Measurements from ENCODE around the gene GRM8.

The GRM8 gene

DNA sequence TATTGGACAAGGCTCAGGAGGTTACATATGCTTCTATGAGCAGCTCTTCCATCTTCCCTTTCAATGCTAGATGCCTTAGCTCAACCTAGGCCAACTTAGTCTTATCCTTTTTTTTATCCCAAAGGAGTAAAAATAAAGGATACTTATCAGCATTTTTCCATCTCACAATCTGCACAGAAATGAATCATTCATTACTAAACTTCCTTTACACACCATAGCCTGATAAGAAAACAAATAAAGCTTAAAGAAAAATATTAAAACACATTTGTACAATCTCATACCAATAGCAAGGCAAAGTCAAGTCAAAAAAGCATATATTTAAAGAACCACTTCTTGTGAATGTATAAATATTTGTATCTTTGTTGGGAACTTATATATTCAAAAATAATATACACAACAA lies 407.4 kb downstream of the GRM8 start:
- no peak for TF ChIP-seq POLR2AphosphoS5 (IDR thresholded peaks at IDR 0.05; ENCODE audit: low read depth, low read length)
- TF ChIP-seq FOXP2 (optimal IDR thresholded peaks at IDR 0.05; ENCODE audit: borderline replicate concordance, extremely low read depth, extremely low read length, insufficient read depth): no peak

DNA sequence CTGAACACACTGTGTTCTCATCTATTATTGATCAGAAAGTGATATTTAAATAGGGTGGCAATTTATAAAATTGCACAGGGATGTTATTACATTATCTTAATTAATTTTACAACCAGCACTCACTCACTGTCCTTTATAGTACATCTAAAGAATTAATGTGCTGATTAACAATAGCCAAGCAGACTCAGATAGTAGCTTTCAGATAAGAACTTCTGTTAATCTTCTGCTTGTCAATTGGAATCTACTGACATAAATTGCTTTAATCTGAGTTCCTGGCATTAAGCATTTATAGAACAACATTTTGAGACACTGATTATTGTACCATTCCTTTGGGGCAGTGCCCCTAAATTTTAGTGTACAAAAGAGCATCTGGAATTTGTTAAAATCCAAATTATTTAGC lies 408.9 kb downstream of the GRM8 start:
- TF ChIP-seq, protein P1, sequence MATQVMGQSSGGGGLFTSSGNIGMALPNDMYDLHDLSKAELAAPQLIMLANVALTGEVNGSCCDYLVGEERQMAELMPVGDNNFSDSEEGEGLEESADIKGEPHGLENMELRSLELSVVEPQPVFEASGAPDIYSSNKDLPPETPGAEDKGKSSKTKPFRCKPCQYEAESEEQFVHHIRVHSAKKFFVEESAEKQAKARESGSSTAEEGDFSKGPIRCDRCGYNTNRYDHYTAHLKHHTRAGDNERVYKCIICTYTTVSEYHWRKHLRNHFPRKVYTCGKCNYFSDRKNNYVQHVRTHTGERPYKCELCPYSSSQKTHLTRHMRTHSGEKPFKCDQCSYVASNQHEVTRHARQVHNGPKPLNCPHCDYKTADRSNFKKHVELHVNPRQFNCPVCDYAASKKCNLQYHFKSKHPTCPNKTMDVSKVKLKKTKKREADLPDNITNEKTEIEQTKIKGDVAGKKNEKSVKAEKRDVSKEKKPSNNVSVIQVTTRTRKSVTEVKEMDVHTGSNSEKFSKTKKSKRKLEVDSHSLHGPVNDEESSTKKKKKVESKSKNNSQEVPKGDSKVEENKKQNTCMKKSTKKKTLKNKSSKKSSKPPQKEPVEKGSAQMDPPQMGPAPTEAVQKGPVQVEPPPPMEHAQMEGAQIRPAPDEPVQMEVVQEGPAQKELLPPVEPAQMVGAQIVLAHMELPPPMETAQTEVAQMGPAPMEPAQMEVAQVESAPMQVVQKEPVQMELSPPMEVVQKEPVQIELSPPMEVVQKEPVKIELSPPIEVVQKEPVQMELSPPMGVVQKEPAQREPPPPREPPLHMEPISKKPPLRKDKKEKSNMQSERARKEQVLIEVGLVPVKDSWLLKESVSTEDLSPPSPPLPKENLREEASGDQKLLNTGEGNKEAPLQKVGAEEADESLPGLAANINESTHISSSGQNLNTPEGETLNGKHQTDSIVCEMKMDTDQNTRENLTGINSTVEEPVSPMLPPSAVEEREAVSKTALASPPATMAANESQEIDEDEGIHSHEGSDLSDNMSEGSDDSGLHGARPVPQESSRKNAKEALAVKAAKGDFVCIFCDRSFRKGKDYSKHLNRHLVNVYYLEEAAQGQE (IDR thresholded peaks at IDR 0.05; ENCODE audit: insufficient read depth in 1 of 2, low read depth in 2 of 2, low read length in 2 of 2): no peak
- TF ChIP-seq FOXP2 (optimal IDR thresholded peaks at IDR 0.05; ENCODE audit: borderline replicate concordance, extremely low read depth, extremely low read length, insufficient read depth): no peak
- no peak for TF ChIP-seq POLR2AphosphoS5 (IDR thresholded peaks at IDR 0.05; ENCODE audit: low read depth, low read length)
- TF ChIP-seq SIN3A (IDR thresholded peaks at IDR 0.05; ENCODE audit: borderline replicate concordance, insufficient read depth, low read length): no peak
- no peak for TF ChIP-seq TAF1 (IDR thresholded peaks at IDR 0.05; ENCODE audit: borderline replicate concordance, insufficient read depth, low read length)

DNA sequence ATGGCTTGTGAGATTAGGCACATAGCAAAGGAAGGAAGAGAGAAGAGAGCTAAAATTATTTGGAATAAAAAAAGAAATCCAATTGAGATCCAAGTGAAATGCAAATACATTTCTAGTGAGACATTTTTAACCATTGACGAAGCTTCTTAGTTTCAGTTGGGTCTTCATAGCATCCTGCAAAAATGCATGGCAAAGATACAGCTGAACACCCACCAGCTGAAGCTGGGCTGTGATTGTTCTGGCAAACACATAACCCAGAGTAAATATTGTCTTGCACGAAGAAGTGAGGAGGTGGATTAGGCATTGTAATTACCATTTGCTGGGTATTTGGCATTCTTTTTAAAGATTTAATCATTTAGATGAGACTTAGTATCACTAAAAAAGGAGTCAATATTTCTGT lies 409.4 kb downstream of the GRM8 start:
- TF ChIP-seq TAF1 (IDR thresholded peaks at IDR 0.05; ENCODE audit: borderline replicate concordance, insufficient read depth, low read length): no peak
- TF ChIP-seq FOXP2 (optimal IDR thresholded peaks at IDR 0.05; ENCODE audit: borderline replicate concordance, extremely low read depth, extremely low read length, insufficient read depth): no peak
- TF ChIP-seq POLR2AphosphoS5 (IDR thresholded peaks at IDR 0.05; ENCODE audit: low read depth, low read length): no peak
- TF ChIP-seq SIN3A (IDR thresholded peaks at IDR 0.05; ENCODE audit: borderline replicate concordance, insufficient read depth, low read length): no peak
- TF ChIP-seq, protein P1 (IDR thresholded peaks at IDR 0.05; ENCODE audit: insufficient read depth in 1 of 2, low read depth in 2 of 2, low read length in 2 of 2): no peak

DNA sequence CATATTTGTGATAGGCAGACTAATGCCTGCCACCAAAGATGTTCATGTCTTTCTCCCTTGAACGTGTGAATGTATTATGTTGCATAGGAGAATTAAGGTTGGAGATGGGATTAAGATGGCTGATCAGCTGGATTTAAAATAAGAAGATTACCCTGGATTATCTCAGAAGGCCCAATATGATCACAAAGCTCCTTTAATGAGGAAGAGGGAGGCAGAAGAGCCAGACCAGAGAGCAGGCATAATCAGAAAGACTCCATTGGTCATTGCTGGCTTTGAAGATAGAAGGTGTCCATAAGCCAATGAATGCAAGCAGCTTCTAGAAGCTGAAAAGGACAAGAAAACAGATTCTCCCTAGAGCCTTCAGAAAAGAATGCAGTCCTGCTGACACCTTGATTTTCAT lies 410.3 kb downstream of the GRM8 start:
- TF ChIP-seq, protein P1 (IDR thresholded peaks at IDR 0.05; ENCODE audit: insufficient read depth in 1 of 2, low read depth in 2 of 2, low read length in 2 of 2): no peak
- TF ChIP-seq FOXP2 (optimal IDR thresholded peaks at IDR 0.05; ENCODE audit: borderline replicate concordance, extremely low read depth, extremely low read length, insufficient read depth): no peak
- no peak for TF ChIP-seq TAF1 (IDR thresholded peaks at IDR 0.05; ENCODE audit: borderline replicate concordance, insufficient read depth, low read length)
- TF ChIP-seq SIN3A (IDR thresholded peaks at IDR 0.05; ENCODE audit: borderline replicate concordance, insufficient read depth, low read length): no peak
- no peak for TF ChIP-seq POLR2AphosphoS5 (IDR thresholded peaks at IDR 0.05; ENCODE audit: low read depth, low read length)

DNA sequence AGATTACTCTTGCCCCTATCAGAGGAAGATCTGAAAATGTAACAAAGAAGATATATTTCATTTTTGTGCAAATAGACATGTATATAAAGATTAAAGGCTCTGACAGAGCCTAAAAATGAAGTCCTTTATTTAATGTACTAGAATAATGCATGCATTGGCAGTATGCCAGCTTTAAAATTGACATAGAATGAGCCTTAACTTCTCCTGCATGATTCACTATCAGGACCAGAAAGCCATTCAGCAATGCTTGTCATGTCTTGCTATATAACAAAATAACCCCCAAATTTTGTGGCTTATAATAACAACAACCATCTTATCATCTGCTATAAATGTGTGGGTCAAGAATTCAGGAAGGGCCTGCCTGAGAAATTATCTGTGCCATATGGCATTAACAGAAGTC lies 411.9 kb downstream of the GRM8 start:
- TF ChIP-seq TAF1 (IDR thresholded peaks at IDR 0.05; ENCODE audit: borderline replicate concordance, insufficient read depth, low read length) (no peak), SIN3A (IDR thresholded peaks at IDR 0.05; ENCODE audit: borderline replicate concordance, insufficient read depth, low read length) (no peak)

DNA sequence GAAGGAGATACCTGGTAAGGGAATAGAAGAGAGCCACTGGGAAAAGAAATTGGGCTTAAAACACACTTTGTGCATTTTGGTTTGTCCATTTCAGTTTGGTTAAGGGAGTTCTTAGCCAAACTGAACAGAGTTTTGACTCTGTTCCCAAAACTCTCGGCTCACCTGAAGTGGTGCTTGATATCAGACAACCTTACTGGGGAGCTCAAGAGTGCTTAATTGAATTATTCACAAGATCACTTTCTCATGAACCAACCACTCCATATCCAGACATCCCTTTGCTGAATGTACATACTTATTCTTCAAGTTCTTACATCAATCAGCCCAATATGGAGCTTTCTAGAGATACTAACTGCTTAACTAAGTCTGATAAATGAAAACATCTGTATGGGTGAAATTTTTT lies 413.1 kb downstream of the GRM8 start:
- TF ChIP-seq FOXP2 (optimal IDR thresholded peaks at IDR 0.05; ENCODE audit: borderline replicate concordance, extremely low read depth, extremely low read length, insufficient read depth) (no peak), POLR2AphosphoS5 (IDR thresholded peaks at IDR 0.05; ENCODE audit: low read depth, low read length) (no peak), SIN3A (IDR thresholded peaks at IDR 0.05; ENCODE audit: borderline replicate concordance, insufficient read depth, low read length) (no peak), TAF1 (IDR thresholded peaks at IDR 0.05; ENCODE audit: borderline replicate concordance, insufficient read depth, low read length) (no peak)

DNA sequence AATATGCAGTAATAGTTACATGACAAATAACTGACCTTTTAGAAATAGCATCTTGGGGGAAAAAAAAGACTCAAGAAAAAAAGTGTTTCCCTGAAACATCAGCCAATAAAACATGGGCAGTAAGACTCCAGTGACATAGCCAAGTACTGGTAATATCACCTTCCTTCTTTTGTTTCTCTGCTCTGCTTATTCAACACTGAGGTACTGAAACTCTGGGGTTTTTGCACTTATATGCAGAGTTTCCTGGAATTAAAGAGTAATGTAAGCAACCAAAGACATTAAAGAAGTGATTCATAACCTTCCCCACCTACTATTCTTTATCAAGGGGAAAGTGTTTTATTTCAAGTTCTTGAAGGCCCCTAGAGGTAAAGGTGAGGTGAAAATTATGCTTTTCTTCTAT lies 414.5 kb downstream of the GRM8 start:
- TF ChIP-seq, protein P1 (IDR thresholded peaks at IDR 0.05; ENCODE audit: insufficient read depth in 1 of 2, low read depth in 2 of 2, low read length in 2 of 2): no peak
- TF ChIP-seq FOXP2 (optimal IDR thresholded peaks at IDR 0.05; ENCODE audit: borderline replicate concordance, extremely low read depth, extremely low read length, insufficient read depth) (no peak), TAF1 (IDR thresholded peaks at IDR 0.05; ENCODE audit: borderline replicate concordance, insufficient read depth, low read length) (no peak), SIN3A (IDR thresholded peaks at IDR 0.05; ENCODE audit: borderline replicate concordance, insufficient read depth, low read length) (no peak), POLR2AphosphoS5 (IDR thresholded peaks at IDR 0.05; ENCODE audit: low read depth, low read length) (no peak)

Measured in PFSK-1 (cell line).